GM12891 (cell line): ENCODE data around the gene FSTL4.

Experiments used
- DNase-seq: peaks from one replicate; pipeline ENCODE4 v3.0.0; 2011; ENCODE audit warnings: low spot score; ENCODE audit not compliant: insufficient read length
- FAIRE-seq: peaks from 2 replicates; lab custom pipeline; 2011; peaks lifted over from hg19 to GRCh38; lab: Jason Lieb, UNC
- PAX5 ChIP-seq: IDR thresholded peaks from 2 replicates; pipeline ENCODE4 v1.6.1; 2011; ENCODE audit warnings: low read length, moderate library complexity, mild to moderate bottlenecking; ENCODE audit not compliant: insufficient read depth, severe bottlenecking
- POLR2A ChIP-seq: IDR thresholded peaks from 2 replicates; pipeline ENCODE4 v1.6.1; 2011; ENCODE audit warnings: low read depth, low read length, control low read depth
- POLR2AphosphoS5 ChIP-seq: IDR thresholded peaks from 2 replicates; pipeline ENCODE4 v1.6.1; 2011; ENCODE audit warnings: low read depth, low read length, control low read depth
- POU2F2 ChIP-seq: IDR thresholded peaks from 2 replicates; pipeline ENCODE4 v1.6.1; 2011; ENCODE audit warnings: low read depth, mild to moderate bottlenecking, control low read depth, low read length, moderate library complexity
- SPI1 ChIP-seq: IDR thresholded peaks from 2 replicates; pipeline ENCODE4 v1.6.1; 2011; ENCODE audit warnings: low read depth, low read length, control low read depth
- TAF1 ChIP-seq: IDR thresholded peaks from 2 replicates; pipeline ENCODE4 v1.6.1; 2011; ENCODE audit warnings: low read depth, low read length, control low read depth

Gene FSTL4

DNA sequence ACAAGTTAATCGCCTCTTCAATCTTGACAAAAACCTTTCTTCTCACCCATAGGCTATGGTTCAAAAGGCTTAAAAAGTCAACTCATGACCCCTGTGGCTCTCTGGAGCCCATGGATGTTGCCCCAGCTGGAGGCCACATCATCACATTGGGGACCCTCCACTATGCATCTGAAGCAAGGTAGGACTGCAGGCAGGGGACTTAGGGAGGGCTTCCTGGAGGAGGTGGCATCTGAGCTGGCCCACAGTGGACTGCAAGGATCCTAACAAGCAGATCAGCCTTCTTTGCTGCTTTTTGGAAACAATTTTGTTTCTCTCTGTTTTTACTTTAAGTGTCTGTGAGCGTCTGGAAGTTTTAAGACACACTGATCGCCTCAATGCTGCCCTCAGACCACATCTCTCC, 325.9 kb downstream of the FSTL4 start:
- TF ChIP-seq POLR2AphosphoS5 (no peak), POU2F2 (no peak), PAX5 (no peak), POLR2A (no peak), SPI1 (no peak), TAF1 (no peak)
- DNase-seq, result no peak
- no peak for FAIRE-seq

DNA sequence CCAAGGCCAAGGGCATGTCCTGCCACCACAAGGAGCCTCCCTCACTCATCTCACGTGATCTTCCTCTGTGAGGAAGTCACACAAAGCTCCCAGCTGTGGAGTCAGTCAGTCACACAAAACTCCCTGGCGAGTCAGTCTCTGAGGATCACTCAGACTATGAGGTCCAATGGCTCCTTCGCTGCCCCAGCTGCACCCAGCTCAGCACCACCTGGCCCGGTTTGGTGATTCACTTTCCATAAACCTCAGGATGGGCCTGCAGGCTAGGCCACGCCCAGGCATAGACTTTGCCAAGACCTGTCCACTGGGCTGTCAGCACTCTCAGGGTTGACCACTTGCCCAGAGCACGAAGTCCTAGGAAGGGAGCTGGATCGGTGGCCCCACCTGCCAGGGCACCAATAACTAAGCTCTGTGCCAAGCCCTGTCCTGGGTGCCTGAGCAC, 326.7 kb downstream of the FSTL4 start:
- no peak for FAIRE-seq
- no peak for DNase-seq
- TF ChIP-seq SPI1, result no peak
- TF ChIP-seq POLR2AphosphoS5, result no peak
- TF ChIP-seq PAX5, result no peak
- no peak for TF ChIP-seq POLR2A

DNA sequence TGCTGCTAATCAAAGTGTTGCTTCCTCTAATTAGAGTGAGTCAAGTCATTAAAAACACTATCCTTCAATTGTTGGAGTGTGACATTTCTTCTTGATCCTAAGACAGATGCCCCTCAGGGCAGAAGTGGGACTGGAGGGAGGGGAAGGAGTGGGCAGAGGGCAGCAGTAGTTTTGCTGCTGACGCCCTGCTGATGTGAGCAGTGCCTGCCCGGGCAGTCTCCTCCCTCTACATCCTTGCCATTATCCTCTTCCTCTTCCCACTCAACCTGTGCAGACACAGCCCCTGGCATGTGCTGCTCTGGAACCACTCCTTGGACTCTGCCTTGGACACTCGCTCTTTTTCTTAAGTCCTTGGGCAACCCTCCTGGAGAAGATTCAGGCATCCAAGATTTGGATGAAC, 328.0 kb downstream of the FSTL4 start:
- TF ChIP-seq TAF1 (no peak), SPI1 (no peak), POLR2AphosphoS5 (no peak), POU2F2 (no peak), PAX5 (no peak), POLR2A (no peak)
- DNase-seq, result no peak
- FAIRE-seq, result no peak

DNA sequence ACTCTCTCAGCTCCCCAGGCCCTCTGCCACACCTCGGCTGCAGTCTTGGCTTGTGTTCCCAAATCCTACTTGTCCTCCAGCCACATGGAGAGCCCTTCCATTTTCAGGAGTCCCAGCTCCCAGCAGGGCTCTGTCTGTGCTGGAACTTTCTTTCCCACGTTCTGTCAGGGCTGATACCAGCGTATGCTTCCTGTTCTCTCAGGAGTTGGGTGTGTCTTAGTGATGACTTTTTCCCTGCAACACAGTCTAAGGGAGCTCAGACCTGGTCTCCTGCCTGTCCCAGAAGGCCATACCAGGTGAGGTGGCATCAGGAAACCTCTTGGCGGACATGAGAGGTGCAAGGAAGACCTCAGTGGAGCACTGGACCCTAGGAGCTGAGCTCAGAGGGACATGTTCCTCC, 334.0 kb downstream of the FSTL4 start:
- no peak for TF ChIP-seq PAX5
- TF ChIP-seq TAF1, result no peak
- no peak for TF ChIP-seq SPI1
- no peak for TF ChIP-seq POLR2A
- TF ChIP-seq POU2F2, result no peak
- TF ChIP-seq POLR2AphosphoS5, result no peak
- FAIRE-seq (no peak), DNase-seq (no peak)

DNA sequence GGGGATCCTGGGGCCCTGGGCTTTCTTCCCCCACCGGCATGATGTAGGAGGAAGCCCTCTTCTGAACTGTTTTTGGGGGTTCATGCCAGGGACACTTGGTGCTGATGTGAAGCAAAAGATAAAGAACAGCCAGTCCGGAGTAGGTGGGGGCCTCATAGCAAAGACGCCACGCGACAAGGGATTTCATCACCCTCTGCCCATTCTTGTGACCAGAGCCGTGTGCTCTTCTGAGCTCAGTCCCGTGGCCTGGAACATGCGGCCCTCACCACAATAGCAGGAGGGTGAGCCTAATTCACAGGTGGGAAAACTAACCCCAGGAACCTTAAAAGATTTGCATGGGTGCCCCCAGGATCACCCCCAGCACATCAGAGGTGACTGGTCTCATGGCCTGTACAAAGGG, 334.6 kb downstream of the FSTL4 start:
- FAIRE-seq (no peak), DNase-seq (no peak)
- TF ChIP-seq POLR2A (no peak), PAX5 (no peak), POU2F2 (no peak), TAF1 (no peak), POLR2AphosphoS5 (no peak), SPI1 (no peak)

DNA sequence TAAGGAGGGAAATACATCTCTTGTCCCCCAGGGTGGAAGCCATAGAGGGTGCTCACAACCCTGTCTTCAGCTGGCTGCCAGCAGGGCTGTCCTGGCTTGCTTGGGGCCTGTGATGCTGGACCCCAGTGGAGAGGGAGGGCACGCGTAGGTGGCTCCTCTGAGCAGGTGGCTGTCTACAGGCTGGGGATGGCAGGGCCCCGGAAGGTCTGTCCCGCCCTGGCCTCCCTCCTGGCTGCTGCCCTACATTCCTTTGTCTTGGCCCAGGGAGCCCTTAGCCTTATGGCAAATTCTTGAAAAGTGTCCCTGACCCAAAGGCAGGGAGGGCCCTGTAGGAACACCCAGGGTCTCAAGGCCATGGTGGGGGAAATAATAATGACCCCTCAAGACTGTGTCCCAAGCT, 336.2 kb downstream of the FSTL4 start:
- TF ChIP-seq SPI1 (no peak), PAX5 (no peak), POU2F2 (no peak), POLR2AphosphoS5 (no peak), TAF1 (no peak), POLR2A (no peak)
- FAIRE-seq (no peak), DNase-seq (no peak)

DNA sequence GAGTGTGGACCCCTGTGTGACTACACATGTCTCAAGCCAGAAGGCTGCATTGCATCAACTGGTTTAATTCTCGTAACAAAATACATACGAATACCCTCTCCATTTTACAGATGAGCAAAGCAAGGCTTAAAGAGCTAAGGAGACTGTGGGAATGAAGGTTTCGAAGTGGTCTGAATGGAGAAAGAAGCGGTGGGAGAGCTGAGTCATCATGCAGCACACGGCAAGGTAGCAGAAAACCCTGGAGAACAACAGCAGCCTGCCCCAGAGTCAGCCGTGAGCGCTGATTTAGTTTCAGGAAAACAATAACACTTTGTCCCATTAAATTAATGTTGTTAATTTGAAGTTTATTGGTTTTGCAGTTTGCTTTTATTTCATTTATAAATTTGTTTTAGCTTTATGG, 336.7 kb downstream of the FSTL4 start:
- no peak for FAIRE-seq
- DNase-seq, result no peak
- TF ChIP-seq TAF1 (no peak), POLR2AphosphoS5 (no peak), POLR2A (no peak), POU2F2 (no peak), PAX5 (no peak), SPI1 (no peak)

DNA sequence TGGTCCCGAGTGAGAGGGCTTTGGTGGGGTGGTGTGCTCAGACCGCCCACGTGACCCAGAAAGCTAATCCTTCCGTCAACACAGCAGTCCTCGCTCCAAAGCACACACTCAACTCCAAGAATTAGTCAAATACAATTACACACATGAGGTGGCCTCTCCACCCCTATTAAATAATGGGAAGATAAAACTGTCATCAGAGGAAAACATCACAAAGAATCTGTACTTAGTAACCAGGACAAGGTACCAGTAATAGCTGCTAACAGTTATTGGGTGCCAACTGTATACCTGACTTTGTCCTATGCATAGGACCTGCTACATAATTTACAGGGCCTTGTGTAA, 337.8 kb downstream of the FSTL4 start:
- FAIRE-seq, result no peak
- TF ChIP-seq TAF1, result no peak
- no peak for TF ChIP-seq SPI1
- TF ChIP-seq POU2F2, result no peak
- no peak for TF ChIP-seq PAX5
- TF ChIP-seq POLR2AphosphoS5, result no peak
- TF ChIP-seq POLR2A, result no peak
- DNase-seq, result no peak

DNA sequence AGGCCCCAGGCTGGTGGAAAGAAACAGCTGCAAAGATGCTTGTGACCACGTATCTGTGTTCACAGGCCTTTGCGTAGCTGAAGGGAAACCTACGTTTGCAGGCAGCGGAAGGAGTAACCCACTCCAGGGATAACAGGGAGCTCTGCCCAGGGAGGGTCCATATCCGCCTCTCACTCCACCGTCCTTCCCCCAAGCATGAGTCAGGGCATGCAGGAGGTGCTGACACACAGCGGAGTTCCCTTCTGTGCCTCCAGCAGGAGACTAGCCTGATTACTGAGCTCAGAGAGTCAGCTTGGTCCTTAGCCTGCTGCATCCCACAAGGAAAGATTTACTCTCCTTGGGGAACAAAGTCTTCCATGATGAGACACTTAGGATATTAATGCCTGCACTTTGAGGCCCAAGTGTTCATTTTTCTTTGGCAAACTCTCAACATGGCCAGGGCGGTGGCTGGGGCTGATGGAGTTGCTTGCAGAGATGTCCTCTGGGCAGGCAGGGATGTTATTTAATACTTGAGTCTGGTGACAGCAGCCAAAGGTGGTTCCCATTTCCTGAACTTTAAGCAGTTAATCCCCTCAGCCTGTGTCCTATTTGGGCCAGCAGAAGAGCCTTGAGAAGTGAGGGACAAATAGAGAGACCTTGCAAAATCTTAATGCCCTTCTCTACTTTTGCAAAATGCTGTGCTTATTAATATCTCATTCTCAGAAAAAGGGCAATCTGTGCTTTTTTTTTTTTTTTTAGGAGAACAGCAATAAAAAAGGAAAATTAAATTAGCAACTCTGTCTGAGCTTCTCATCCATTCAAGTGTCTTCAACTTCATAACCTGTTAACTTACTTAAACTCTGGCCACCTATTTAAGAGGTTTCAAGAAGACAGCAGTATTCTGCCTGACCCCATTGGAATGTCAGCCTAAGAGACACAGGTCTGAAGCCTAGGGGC, 338.4 kb downstream of the FSTL4 start:
- FAIRE-seq (no peak), DNase-seq (no peak)
- no peak for TF ChIP-seq POLR2A
- TF ChIP-seq POLR2AphosphoS5, result no peak
- TF ChIP-seq POU2F2, result no peak
